ENCODE results near the gene WIZ. TPM values are rescaled to one million over a fixed set of nuclear protein-coding genes. Genes with fewer than 3 reads are reported as not detected.

Gene WIZ
- total and polyA plus RNA-seq, 11 donors, result 19.0 to 52.4 (median 25.7) TPM

GRCh38 chr19:15466851-15467733, 17.3 kb upstream of the WIZ start:
- Histone ChIP-seq H3K27ac (peak overlapping the region in 1 of 12 donors; percentile 73), H3K4me3 (peak overlapping the region in 1 of 12 donors; percentile 10), H3K36me3 (no peaks in the 10 kb centered on the region), H3K27me3 (peaks cover 4 to 70% (median 29%) of the 10 kb centered on the region in 9 donors), H3K4me1 (peaks cover 0 to 46% (median 2%) of the 10 kb centered on the region in 12 donors), H3K9me3 (no peaks in the 10 kb centered on the region)
- no peak for DNase-seq
- WGBS, 4 donors, result 46 to 73% (median 53%) methylated on average over 8 of the region's 8 CpGs
- TF ChIP-seq CTCF (IDR thresholded peaks at IDR 0.05) (no peak), POLR2A (IDR thresholded peaks at IDR 0.05) (no peak)
- intact Hi-C loops (cut with DNase I), result no loop called here
- peak in 2 of 4 donors; percentile 25 to 73 for ATAC-seq

GRCh38 chr19:15464394-15465385, 14.9 kb upstream of the WIZ start, which contains the start of gene RASAL3:
TSS of gene RASAL3 (minus strand) at chr19:15464544. CDS start at chr19:15464358, 186 bp downstream.
- peaks cover 0 to 46% (median 13%) of the 10 kb centered on the region in 9 donors for H3K27me3 ChIP-seq
- no peaks in the 10 kb centered on the region for H3K9me3 ChIP-seq
- no peak for TF ChIP-seq POLR2A (IDR thresholded peaks at IDR 0.05)
- ATAC-seq, result peak in 3 of 4 donors; percentile 28 to 75 (median 53)
- H3K4me1 ChIP-seq, result peaks cover 0 to 43% (median 1%) of the 10 kb centered on the region in 12 donors
- 34 to 43% (median 38%) methylated on average over 16 to 17 of the region's 17 CpGs for WGBS, 4 donors
- intact Hi-C loops (cut with DNase I), result loop anchor here in 1 of 10 donors (5.0 kb wide), 1 partner anchor 83 kb away; no protein-coding TSS in a partner anchor
- H3K36me3 ChIP-seq, result no peaks in the 10 kb centered on the region
- peak within 1 kb of the TSS in 6 of 12 donors; percentile 39 to 92 (median 55) for H3K27ac ChIP-seq
- peak in 1 of 5 donors; percentile 45 for DNase-seq
- H3K4me3 ChIP-seq, result peak within 1 kb of the TSS in 10 of 12 donors; percentile 24 to 72 (median 40)

GRCh38 chr19:15463861-15464371, 14.2 kb upstream of the WIZ start:
- H3K4me1 ChIP-seq, result peaks cover 0 to 36% (median 0%) of the 10 kb centered on the region in 12 donors
- intact Hi-C loops (cut with DNase I), result loop anchor here in 1 of 10 donors (5.0 kb wide), 1 partner anchor 83 kb away; no protein-coding TSS in a partner anchor
- H3K27me3 ChIP-seq, result peaks cover 0 to 39% (median 6%) of the 10 kb centered on the region in 9 donors

More at GRCh38 chr19:15463861-15464371, 14.2 kb upstream of the WIZ start:
- Histone ChIP-seq H3K9me3 (no peaks in the 10 kb centered on the region), H3K36me3 (no peaks in the 10 kb centered on the region), H3K27ac (peak overlapping the region in 6 of 12 donors; percentile 39 to 92 (median 55)), H3K4me3 (peak overlapping the region in 10 of 12 donors; percentile 24 to 72 (median 40))
- TF ChIP-seq CTCF (IDR thresholded peaks at IDR 0.05) (no peak), POLR2A (IDR thresholded peaks at IDR 0.05) (no peak)
- ATAC-seq (peak in 2 of 4 donors; percentile 54 to 64), DNase-seq (peak in 2 of 5 donors; percentile 23 to 43)
- WGBS, 4 donors, result 30 to 49% (median 33%) methylated on average over 4 to 25 of the region's 25 CpGs
